GM10847 (cell line): Measurements from ENCODE around the gene SNRPD2.
A peak's percentile ranks its signal among the peaks of the same experiment; 100 is the strongest.

Experiments
- POLR2A ChIP-seq: IDR thresholded peaks from 2 replicates; pipeline ENCODE4 v1.6.1; 2011; ENCODE audit not compliant: insufficient read length; ENCODE audit errors: extremely low read depth

SNRPD2 gene

GRCh38 chr19:45643024-45643926 lies 48.5 kb downstream of the SNRPD2 start:
- TF ChIP-seq POLR2A = no peak

- peak; percentile 36 for TF ChIP-seq POLR2A
These were observed 50.3 kb downstream of the SNRPD2 start for GRCh38 chr19:45641274-45642105.

- TF ChIP-seq POLR2A = no peak
These were observed 50.9 kb downstream of the SNRPD2 start for GRCh38 chr19:45640849-45641273.

GRCh38 chr19:45638930-45639729 lies 52.6 kb downstream of the SNRPD2 start, which contains the start of gene EML2:
TSS of gene EML2 (minus strand) at chr19:45639397. CDS start at chr19:45639376, 21 bp downstream.
- no peak for TF ChIP-seq POLR2A

GRCh38 chr19:45637890-45638667 lies 53.7 kb downstream of the SNRPD2 start:
- TF ChIP-seq POLR2A = no peak
